GM20000 (cell line): ENCODE measurements around the gene CACFD1.

Source experiments
- DNase-seq: peaks from one replicate; pipeline ENCODE4 v3.0.0; 2012; ENCODE audit warnings: low spot score
- CTCF ChIP-seq: IDR thresholded peaks from 2 replicates; pipeline ENCODE4 v1.5.1; 2012; ENCODE audit warnings: mild to moderate bottlenecking, control low read depth; ENCODE audit errors: extremely low read depth, missing control alignments

CACFD1 gene

GRCh38 chr9:133516961-133517350, 57.2 kb downstream of the CACFD1 start:
- DNase-seq, result no peak
- no peak for TF ChIP-seq CTCF

GRCh38 chr9:133517711-133518110, 57.9 kb downstream of the CACFD1 start:
- no peak for DNase-seq
- TF ChIP-seq CTCF, result no peak

- DNase-seq, result no peak
- no peak for TF ChIP-seq CTCF
These were observed 58.4 kb downstream of the CACFD1 start for GRCh38 chr9:133518200-133518599.

- no peak for TF ChIP-seq CTCF
- DNase-seq, result no peak
These were observed 59.1 kb downstream of the CACFD1 start for GRCh38 chr9:133518706-133519449.

GRCh38 chr9:133519693-133520092, 59.9 kb downstream of the CACFD1 start:
- no peak for DNase-seq
- TF ChIP-seq CTCF, result no peak

GRCh38 chr9:133520121-133520835, 60.5 kb downstream of the CACFD1 start:
- no peak for TF ChIP-seq CTCF
- DNase-seq, result no peak
